Neural cell (in vitro differentiated cells): ENCODE results near the gene OR5M8.

ENCODE experiments used
- EP300 ChIP-seq: fragments of 450-650 bp; conservative IDR thresholded peaks from 2 replicates; pipeline ENCODE4 v1.6.1; 2014; ENCODE audit warnings: antibody characterized with exemption, mild to moderate bottlenecking, moderate library complexity; ENCODE audit not compliant: poor library complexity, severe bottlenecking
- POLR2AphosphoS5 ChIP-seq: IDR thresholded peaks from 2 replicates; pipeline ENCODE4 v1.6.1; 2012
- SMC3 ChIP-seq: fragments of 450-650 bp; conservative IDR thresholded peaks from 2 replicates; pipeline ENCODE4 v1.6.1; 2014; ENCODE audit warnings: antibody characterized with exemption, mild to moderate bottlenecking, moderate library complexity; ENCODE audit not compliant: poor library complexity
- TAF1 ChIP-seq: IDR thresholded peaks from 2 replicates; pipeline ENCODE4 v1.6.1; 2012; ENCODE audit warnings: low read depth
- TF ChIP-seq, protein P1 (sequence below): fragments of 450-650 bp; IDR thresholded peaks from 2 replicates; pipeline ENCODE4 v1.5.1; 2014; ENCODE audit warnings: antibody characterized with exemption, mild to moderate bottlenecking, moderate library complexity; ENCODE audit not compliant: poor library complexity, severe bottlenecking
- TF ChIP-seq, protein P2 (sequence below): IDR thresholded peaks from 2 replicates; pipeline ENCODE4 v1.6.1; 2012; ENCODE audit warnings: borderline replicate concordance

DNA sequence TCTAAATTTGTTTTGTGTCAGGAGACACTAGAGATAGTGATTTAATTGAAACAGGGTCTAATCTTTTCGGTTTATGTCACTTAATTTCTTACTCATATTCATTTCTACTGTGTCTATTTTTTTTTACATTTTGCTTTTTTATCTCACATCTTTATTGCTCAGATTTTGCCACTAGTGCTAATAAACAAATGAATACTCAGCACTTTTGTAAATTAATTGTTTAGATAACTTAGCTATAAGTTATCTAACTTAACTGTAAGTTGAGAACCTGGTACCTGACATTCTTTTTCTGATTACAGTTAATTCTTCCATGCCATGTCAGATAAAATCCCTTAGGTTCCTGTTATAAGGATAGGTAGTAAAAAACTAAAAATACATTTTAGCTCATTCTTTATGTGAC is 22.1 kb upstream of the OR5M8 start:
- no peak for TF ChIP-seq POLR2AphosphoS5
- TF ChIP-seq, protein P1, sequence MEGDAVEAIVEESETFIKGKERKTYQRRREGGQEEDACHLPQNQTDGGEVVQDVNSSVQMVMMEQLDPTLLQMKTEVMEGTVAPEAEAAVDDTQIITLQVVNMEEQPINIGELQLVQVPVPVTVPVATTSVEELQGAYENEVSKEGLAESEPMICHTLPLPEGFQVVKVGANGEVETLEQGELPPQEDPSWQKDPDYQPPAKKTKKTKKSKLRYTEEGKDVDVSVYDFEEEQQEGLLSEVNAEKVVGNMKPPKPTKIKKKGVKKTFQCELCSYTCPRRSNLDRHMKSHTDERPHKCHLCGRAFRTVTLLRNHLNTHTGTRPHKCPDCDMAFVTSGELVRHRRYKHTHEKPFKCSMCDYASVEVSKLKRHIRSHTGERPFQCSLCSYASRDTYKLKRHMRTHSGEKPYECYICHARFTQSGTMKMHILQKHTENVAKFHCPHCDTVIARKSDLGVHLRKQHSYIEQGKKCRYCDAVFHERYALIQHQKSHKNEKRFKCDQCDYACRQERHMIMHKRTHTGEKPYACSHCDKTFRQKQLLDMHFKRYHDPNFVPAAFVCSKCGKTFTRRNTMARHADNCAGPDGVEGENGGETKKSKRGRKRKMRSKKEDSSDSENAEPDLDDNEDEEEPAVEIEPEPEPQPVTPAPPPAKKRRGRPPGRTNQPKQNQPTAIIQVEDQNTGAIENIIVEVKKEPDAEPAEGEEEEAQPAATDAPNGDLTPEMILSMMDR: no peak
- TF ChIP-seq TAF1: no peak
- TF ChIP-seq EP300: no peak
- no peak for TF ChIP-seq SMC3
- TF ChIP-seq, protein P2, sequence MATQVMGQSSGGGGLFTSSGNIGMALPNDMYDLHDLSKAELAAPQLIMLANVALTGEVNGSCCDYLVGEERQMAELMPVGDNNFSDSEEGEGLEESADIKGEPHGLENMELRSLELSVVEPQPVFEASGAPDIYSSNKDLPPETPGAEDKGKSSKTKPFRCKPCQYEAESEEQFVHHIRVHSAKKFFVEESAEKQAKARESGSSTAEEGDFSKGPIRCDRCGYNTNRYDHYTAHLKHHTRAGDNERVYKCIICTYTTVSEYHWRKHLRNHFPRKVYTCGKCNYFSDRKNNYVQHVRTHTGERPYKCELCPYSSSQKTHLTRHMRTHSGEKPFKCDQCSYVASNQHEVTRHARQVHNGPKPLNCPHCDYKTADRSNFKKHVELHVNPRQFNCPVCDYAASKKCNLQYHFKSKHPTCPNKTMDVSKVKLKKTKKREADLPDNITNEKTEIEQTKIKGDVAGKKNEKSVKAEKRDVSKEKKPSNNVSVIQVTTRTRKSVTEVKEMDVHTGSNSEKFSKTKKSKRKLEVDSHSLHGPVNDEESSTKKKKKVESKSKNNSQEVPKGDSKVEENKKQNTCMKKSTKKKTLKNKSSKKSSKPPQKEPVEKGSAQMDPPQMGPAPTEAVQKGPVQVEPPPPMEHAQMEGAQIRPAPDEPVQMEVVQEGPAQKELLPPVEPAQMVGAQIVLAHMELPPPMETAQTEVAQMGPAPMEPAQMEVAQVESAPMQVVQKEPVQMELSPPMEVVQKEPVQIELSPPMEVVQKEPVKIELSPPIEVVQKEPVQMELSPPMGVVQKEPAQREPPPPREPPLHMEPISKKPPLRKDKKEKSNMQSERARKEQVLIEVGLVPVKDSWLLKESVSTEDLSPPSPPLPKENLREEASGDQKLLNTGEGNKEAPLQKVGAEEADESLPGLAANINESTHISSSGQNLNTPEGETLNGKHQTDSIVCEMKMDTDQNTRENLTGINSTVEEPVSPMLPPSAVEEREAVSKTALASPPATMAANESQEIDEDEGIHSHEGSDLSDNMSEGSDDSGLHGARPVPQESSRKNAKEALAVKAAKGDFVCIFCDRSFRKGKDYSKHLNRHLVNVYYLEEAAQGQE: no peak
